Upper lobe of left lung (tissue), 6 donors: Measurements from ENCODE around the gene LDLRAD3. TPM values are rescaled to one million over a fixed set of nuclear protein-coding genes. Genes with fewer than 3 reads are reported as not detected.

Experiments
- ATAC-seq, 2 donors: fragments of 200-7000 bp; cut with Tn5 transposase; one replicate each; pipeline ENCODE4 v1.9.1; 2022; ENCODE audit warnings: mild to moderate bottlenecking in 2 of 2, moderate library complexity in 2 of 2; ENCODE audit not compliant: low FRiP score in 2 of 2
- DNase-seq, 2 donors: peaks; one replicate each; pipeline ENCODE4 v3.0.0-alpha.2; 2019 to 2020
- H3K27ac ChIP-seq, 4 donors: fragments of 200-600 bp; sonication (generic); one replicate each; pipeline ENCODE4 v1.5.1; 2016 to 2019
- H3K27me3 ChIP-seq, 4 donors: fragments of 200-600 bp; sonication (generic); one replicate each; pipeline ENCODE4 v1.5.1; 2017 to 2019
- H3K36me3 ChIP-seq, 4 donors: fragments of 200-600 bp; sonication (generic); one replicate each; pipeline ENCODE4 v1.5.1; 2016 to 2019
- H3K4me1 ChIP-seq, 4 donors: fragments of 200-600 bp; sonication (generic); one replicate each; pipeline ENCODE4 v1.5.1; 2018 to 2019
- H3K4me3 ChIP-seq, 4 donors: fragments of 200-600 bp; sonication (generic); one replicate each; pipeline ENCODE4 v1.5.1; 2017 to 2019; ENCODE audit warnings: mild to moderate bottlenecking in 2 of 4, moderate library complexity in 1 of 4
- H3K9me3 ChIP-seq, 4 donors: fragments of 200-600 bp; sonication (generic); one replicate each; pipeline ENCODE4 v1.5.1; 2018 to 2019
- EP300 ChIP-seq, 4 donors: sonication (generic); formaldehyde crosslinking; IDR thresholded peaks; one replicate each; pipeline ENCODE4 v1.5.1; 2017; ENCODE audit warnings: antibody characterized with exemption in 4 of 4, control low read depth in 2 of 4
- POLR2A ChIP-seq, 4 donors: fragments of 450-650 bp; IDR thresholded peaks; one replicate each; pipeline ENCODE4 v1.5.1; 2016 to 2017; ENCODE audit warnings: antibody characterized with exemption in 4 of 4, mild to moderate bottlenecking in 2 of 4
- POLR2AphosphoS5 ChIP-seq, 2 donors: sonication (generic); formaldehyde crosslinking; IDR thresholded peaks; one replicate each; pipeline ENCODE4 v1.5.1; 2017; ENCODE audit warnings: antibody characterized with exemption in 2 of 2
- WGBS, 2 donors: methylation state at CpG; one replicate each; pipeline ENCODE4 v1.1.5; 2017 to 2018; 5-methylcytosine and 5-hydroxymethylcytosine counted together
- total RNA-seq, 6 donors: library from RNA; depleted of rRNA in 4 of 6; stranded (reverse); fragments of >200 nt in 4 of 6; gene quantifications; one replicate each; pipeline versions ENCODE4 v1.1.0 to v1.2.1, GENCODE V29; 2016 to 2021
- TF ChIP-seq, protein P1 (sequence below), 6 experiments: fragments of 450-650 bp in 4 of 6; fragments of 200-600 bp in 2 of 6; sonication (generic) in 2 of 6; IDR thresholded peaks; one replicate each; pipeline ENCODE4 v1.5.1; 2016 to 2019; ENCODE audit warnings: antibody characterized with exemption in 6 of 6
- donor health status: DM: no; HTN: no; CAD: no; lungs with moderate emphysema.
- donor health status: DM: no; HTN: yes; CAD: no; lungs with severe emphysema.

LDLRAD3 gene
- total RNA-seq, 6 donors from 2014 or later: 4.4 to 16.8 (median 7.4) TPM

DNA sequence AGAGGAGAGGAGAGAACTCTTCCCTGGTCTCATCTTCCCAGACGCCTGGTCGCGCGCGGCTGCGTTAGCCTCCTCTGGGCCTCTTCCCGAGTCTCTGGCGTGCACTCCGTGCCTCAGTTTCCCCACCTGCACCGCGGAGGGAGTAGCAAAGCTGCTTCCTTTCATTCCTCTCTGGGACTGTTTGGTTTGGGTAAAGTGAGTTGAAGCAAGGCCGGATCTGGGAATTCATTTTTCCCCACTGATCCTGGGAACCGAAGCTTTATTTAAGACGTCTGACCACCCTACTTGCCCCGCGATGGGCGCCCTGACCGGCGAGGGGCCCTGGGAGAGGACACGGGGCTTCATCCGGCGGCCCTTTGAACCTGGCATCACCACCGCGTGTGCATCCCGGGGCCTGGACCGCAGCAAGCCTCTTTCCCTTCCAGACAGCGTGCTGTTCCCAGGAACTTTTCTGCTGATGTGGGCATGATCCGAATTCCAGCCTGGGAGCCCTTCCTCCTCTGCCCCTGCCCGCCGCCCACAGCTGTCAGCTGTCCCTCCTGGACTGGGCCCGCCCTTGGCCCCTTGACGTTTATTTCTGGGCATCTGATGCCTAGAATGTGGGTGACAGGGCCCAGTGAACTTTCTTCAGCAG, 758 bp downstream of the LDLRAD3 start:
- Histone ChIP-seq H3K4me3 (peak overlapping the region; percentile 21 to 70 (median 63)), H3K27me3 (no peaks in the 10 kb centered on the region), H3K9me3 (no peaks in the 10 kb centered on the region), H3K36me3 (no peaks in the 10 kb centered on the region), H3K4me1 (peaks cover 7 to 19% (median 14%) of the 10 kb centered on the region in 4 donors), H3K27ac (peak overlapping the region in 2 of 4 donors; percentile 61 to 65)
- peak in 1 of 2 donors; percentile 20 for ATAC-seq
- TF ChIP-seq POLR2A (IDR thresholded peaks at IDR 0.05) (no peak), POLR2AphosphoS5 (IDR thresholded peaks at IDR 0.05) (no peak)
- TF ChIP-seq, protein P1, sequence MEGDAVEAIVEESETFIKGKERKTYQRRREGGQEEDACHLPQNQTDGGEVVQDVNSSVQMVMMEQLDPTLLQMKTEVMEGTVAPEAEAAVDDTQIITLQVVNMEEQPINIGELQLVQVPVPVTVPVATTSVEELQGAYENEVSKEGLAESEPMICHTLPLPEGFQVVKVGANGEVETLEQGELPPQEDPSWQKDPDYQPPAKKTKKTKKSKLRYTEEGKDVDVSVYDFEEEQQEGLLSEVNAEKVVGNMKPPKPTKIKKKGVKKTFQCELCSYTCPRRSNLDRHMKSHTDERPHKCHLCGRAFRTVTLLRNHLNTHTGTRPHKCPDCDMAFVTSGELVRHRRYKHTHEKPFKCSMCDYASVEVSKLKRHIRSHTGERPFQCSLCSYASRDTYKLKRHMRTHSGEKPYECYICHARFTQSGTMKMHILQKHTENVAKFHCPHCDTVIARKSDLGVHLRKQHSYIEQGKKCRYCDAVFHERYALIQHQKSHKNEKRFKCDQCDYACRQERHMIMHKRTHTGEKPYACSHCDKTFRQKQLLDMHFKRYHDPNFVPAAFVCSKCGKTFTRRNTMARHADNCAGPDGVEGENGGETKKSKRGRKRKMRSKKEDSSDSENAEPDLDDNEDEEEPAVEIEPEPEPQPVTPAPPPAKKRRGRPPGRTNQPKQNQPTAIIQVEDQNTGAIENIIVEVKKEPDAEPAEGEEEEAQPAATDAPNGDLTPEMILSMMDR (IDR thresholded peaks at IDR 0.05): no peak
- DNase-seq: peak in 1 of 2 donors; percentile 77
- WGBS, 2 donors: 36 to 64% methylated on average over 10 to 32 of the region's 32 CpGs

DNA sequence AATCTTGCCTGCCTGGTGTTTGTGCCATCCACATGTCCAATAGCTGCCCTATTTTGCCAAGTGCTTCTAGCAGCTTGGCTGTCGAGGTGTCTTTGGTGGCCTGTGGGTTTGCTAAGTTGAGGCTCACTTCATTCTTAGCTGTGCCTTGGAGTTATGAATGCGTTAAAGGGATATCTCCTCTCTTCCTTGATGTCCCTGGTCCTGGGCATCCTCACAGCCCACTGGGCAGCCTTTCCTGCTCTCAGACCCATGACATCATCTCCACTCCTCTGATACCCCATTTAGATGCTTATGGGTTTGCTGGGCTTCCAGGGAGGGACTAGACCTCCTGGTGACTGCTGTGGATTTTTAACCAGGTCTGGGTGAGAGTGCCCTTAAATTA, 1.3 kb downstream of the LDLRAD3 start:
- peak overlapping the region in 1 of 4 donors; percentile 65 for H3K27ac ChIP-seq
- peaks cover 7 to 19% (median 14%) of the 10 kb centered on the region in 4 donors for H3K4me1 ChIP-seq
- H3K9me3 ChIP-seq: no peaks in the 10 kb centered on the region
- 94 to 95% methylated on average over 2 of the region's 2 CpGs for WGBS, 2 donors
- ATAC-seq (no peak), DNase-seq (no peak)
- TF ChIP-seq POLR2AphosphoS5 (IDR thresholded peaks at IDR 0.05) (no peak), EP300 (IDR thresholded peaks at IDR 0.05) (no peak), POLR2A (IDR thresholded peaks at IDR 0.05) (no peak)
- TF ChIP-seq, protein P1 (IDR thresholded peaks at IDR 0.05): no peak
- H3K27me3 ChIP-seq: no peaks in the 10 kb centered on the region
- H3K36me3 ChIP-seq: no peaks in the 10 kb centered on the region
- peak overlapping the region in 2 of 4 donors; percentile 64 to 70 for H3K4me3 ChIP-seq

DNA sequence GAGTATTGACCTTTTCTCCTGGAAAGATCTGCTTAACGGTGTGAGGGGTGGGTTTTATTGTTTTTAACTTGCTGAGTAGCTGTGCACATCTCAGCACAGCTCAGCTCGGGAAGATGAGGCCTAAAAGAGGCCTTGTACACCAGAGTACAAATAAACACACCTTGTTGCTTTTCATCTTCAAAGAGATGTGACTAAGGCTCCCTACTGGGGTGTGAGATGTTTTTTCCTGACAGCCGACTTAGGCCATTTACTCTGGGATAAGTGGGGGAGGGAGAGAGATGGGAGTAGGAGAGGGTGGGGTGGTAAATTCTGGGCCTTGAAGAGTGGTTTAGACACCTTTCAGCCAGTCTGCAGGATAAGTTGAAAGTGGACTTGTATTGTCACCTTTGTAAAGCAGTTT, 2.9 kb downstream of the LDLRAD3 start:
- Histone ChIP-seq H3K4me1 (peaks cover 7 to 19% (median 14%) of the 10 kb centered on the region in 4 donors), H3K9me3 (no peaks in the 10 kb centered on the region), H3K4me3 (no peak overlapping the region), H3K36me3 (no peaks in the 10 kb centered on the region), H3K27ac (no peak overlapping the region), H3K27me3 (no peaks in the 10 kb centered on the region)
- TF ChIP-seq EP300 (IDR thresholded peaks at IDR 0.05): no peak
- no peak for TF ChIP-seq POLR2A (IDR thresholded peaks at IDR 0.05)
- no peak for TF ChIP-seq POLR2AphosphoS5 (IDR thresholded peaks at IDR 0.05)
- TF ChIP-seq, protein P1 (IDR thresholded peaks at IDR 0.05): no peak
- ATAC-seq (no peak), DNase-seq (no peak)
- 73 to 81% methylated on average over 3 of the region's 3 CpGs for WGBS, 2 donors

DNA sequence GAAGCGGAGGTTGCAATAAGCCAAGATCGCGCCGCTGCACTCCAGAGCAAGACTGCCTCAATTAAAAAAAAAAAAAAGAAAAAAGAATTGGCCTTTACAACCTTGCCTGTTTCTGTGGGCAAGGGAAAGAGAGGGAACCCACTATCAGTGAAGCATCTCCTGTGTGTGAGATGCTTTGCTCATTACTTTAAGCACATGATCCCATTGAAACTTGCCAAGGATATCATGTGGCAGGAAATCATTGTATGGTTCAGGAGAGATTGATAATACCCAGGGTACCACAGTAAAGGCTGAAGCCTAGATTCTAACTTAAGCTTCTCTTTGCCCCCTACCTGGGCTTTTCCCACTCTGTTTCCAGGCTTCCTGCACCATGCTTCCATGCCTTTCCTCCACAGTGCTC, 3.6 kb downstream of the LDLRAD3 start:
- Histone ChIP-seq H3K36me3 (no peaks in the 10 kb centered on the region), H3K4me3 (no peak overlapping the region), H3K4me1 (peaks cover 7 to 19% (median 14%) of the 10 kb centered on the region in 4 donors), H3K27ac (no peak overlapping the region), H3K27me3 (no peaks in the 10 kb centered on the region), H3K9me3 (no peaks in the 10 kb centered on the region)
- DNase-seq (no peak), ATAC-seq (no peak)
- TF ChIP-seq POLR2AphosphoS5 (IDR thresholded peaks at IDR 0.05) (no peak), EP300 (IDR thresholded peaks at IDR 0.05) (no peak), POLR2A (IDR thresholded peaks at IDR 0.05) (no peak)
- TF ChIP-seq, protein P1 (IDR thresholded peaks at IDR 0.05): no peak
- WGBS, 2 donors: 95 to 100% methylated on average over 4 of the region's 4 CpGs

DNA sequence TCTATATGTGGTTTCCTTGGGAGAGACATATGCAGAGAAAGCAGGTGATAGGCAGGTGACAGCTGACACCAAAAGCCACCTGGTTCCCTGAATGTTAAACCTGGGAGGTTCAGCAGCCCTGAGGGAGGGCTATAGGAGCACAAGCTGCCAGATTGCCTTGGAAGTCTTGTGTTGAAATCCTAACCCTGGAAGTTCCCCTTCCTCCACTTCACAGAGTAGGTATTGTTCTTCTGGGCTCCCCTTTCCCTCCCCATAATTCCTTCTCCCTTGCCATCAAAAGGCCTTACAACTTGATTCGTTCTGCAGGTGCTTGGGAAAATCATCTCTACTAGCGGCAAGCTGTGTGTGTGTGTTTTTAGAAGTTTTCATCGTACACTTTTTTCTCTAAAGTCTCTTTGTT, 5.4 kb downstream of the LDLRAD3 start:
- Histone ChIP-seq H3K36me3 (no peaks in the 10 kb centered on the region), H3K4me3 (no peak overlapping the region), H3K27me3 (no peaks in the 10 kb centered on the region), H3K4me1 (peaks cover 0 to 11% (median 8%) of the 10 kb centered on the region in 4 donors), H3K27ac (no peak overlapping the region), H3K9me3 (no peaks in the 10 kb centered on the region)
- 74 to 76% methylated on average over 3 of the region's 3 CpGs for WGBS, 2 donors
- ATAC-seq (no peak), DNase-seq (no peak)
- TF ChIP-seq, protein P1 (IDR thresholded peaks at IDR 0.05): no peak
- TF ChIP-seq EP300 (IDR thresholded peaks at IDR 0.05) (no peak), POLR2AphosphoS5 (IDR thresholded peaks at IDR 0.05) (no peak), POLR2A (IDR thresholded peaks at IDR 0.05) (no peak)
